ENCODE results near the gene FFAR2. TPM values are rescaled to one million over a fixed set of nuclear protein-coding genes. Genes with fewer than 3 reads are reported as not detected.

FFAR2 gene
- total and polyA plus RNA-seq, 3 donors from 2014 or later, result 0.20 TPM; not detected in 2

DNA sequence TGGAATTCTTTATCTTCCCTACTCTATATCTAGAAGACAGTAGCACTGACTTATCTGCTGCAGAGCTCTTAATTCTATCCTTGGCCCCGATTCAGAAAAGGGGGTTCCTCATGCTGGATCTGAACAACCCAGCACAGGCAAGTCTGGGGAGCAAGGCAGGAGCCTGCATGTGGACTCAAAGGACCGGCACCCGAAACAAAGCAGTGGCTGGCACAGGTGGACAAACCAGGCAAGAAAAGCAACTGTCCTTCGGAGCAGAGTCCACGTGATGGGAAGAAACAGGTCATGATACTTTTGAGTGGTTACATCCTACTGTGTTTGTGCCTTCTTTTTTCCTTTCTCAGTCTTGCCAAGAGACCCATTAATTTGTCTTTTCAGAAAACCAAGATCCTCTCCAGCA, 38.9 kb upstream of the FFAR2 start:
- no peaks in the 10 kb centered on the region for H3K27me3 ChIP-seq
- DNase-seq, result no peak
- H3K4me3 ChIP-seq, result no peak overlapping the region
- H3K9me3 ChIP-seq, result no peaks in the 10 kb centered on the region
- H3K36me3 ChIP-seq (ENCODE audit: low read depth, missing control alignments), result no peaks in the 10 kb centered on the region
- intact Hi-C loops (cut with DNase I; ENCODE audit: low total_unique reads), result no loop called here
- no peak overlapping the region for H3K27ac ChIP-seq
- TF ChIP-seq POLR2A (IDR thresholded peaks at IDR 0.05), result no peak
- TF ChIP-seq, protein P1, sequence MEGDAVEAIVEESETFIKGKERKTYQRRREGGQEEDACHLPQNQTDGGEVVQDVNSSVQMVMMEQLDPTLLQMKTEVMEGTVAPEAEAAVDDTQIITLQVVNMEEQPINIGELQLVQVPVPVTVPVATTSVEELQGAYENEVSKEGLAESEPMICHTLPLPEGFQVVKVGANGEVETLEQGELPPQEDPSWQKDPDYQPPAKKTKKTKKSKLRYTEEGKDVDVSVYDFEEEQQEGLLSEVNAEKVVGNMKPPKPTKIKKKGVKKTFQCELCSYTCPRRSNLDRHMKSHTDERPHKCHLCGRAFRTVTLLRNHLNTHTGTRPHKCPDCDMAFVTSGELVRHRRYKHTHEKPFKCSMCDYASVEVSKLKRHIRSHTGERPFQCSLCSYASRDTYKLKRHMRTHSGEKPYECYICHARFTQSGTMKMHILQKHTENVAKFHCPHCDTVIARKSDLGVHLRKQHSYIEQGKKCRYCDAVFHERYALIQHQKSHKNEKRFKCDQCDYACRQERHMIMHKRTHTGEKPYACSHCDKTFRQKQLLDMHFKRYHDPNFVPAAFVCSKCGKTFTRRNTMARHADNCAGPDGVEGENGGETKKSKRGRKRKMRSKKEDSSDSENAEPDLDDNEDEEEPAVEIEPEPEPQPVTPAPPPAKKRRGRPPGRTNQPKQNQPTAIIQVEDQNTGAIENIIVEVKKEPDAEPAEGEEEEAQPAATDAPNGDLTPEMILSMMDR (IDR thresholded peaks at IDR 0.05), result no peak
- no peaks in the 10 kb centered on the region for H3K4me1 ChIP-seq
- 79 to 82% methylated on average over 5 of the region's 5 CpGs for WGBS, 2 donors

DNA sequence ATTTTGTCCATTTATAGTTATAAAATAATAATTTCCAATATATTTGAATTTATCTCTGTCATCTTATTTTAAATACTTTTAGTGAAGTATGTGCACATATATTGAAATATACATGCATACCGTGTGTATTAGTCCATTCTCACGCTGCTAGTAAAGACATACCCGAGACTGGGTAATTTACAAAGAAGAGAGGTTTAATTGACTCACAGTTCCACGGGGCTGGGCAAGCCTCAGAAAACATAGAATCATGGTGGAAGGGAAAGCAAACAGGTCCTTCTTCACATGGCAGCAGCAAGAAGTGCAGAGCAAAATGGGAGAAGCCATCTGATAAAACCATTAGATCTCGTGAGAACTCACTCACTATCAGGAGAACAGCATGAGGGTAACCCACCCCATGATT, 37.6 kb upstream of the FFAR2 start:
- Histone ChIP-seq H3K9me3 (no peaks in the 10 kb centered on the region), H3K27me3 (no peaks in the 10 kb centered on the region), H3K27ac (no peak overlapping the region), H3K4me1 (no peaks in the 10 kb centered on the region), H3K36me3 (ENCODE audit: low read depth, missing control alignments) (no peaks in the 10 kb centered on the region), H3K4me3 (no peak overlapping the region)
- intact Hi-C loops (cut with DNase I; ENCODE audit: low total_unique reads), result no loop called here
- WGBS, 2 donors, result 83 to 90% methylated on average over 5 of the region's 5 CpGs
- TF ChIP-seq, protein P1 (IDR thresholded peaks at IDR 0.05), result no peak
- TF ChIP-seq POLR2A (IDR thresholded peaks at IDR 0.05), result no peak
- no peak for DNase-seq

DNA sequence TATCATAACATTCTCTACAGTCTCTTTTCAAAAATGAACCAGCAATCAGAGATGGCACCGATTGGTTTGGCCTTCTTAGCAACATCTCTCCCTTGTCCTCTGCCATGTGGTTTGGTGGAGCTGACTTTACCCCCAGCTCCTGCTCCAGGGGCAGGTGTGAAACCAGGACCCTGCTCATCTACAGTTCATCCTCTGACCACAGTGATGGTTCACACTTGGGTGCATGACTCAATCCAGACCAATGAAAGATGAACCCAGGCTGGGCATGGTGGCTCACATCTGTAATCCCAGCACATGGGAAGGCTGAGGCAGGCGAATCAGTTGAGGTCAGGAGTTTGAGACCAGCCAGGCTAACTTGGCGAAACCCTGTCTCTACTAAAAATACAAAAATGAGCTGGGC, 33.6 kb upstream of the FFAR2 start:
- TF ChIP-seq, protein P1 (IDR thresholded peaks at IDR 0.05), result no peak
- TF ChIP-seq POLR2A (IDR thresholded peaks at IDR 0.05), result no peak
- DNase-seq, result no peak
- Histone ChIP-seq H3K4me3 (no peak overlapping the region), H3K27ac (no peak overlapping the region), H3K4me1 (no peaks in the 10 kb centered on the region), H3K9me3 (no peaks in the 10 kb centered on the region), H3K27me3 (no peaks in the 10 kb centered on the region), H3K36me3 (ENCODE audit: low read depth, missing control alignments) (no peaks in the 10 kb centered on the region)
- intact Hi-C loops (cut with DNase I; ENCODE audit: low total_unique reads), result no loop called here
- 93 to 94% methylated on average over 3 of the region's 3 CpGs for WGBS, 2 donors

DNA sequence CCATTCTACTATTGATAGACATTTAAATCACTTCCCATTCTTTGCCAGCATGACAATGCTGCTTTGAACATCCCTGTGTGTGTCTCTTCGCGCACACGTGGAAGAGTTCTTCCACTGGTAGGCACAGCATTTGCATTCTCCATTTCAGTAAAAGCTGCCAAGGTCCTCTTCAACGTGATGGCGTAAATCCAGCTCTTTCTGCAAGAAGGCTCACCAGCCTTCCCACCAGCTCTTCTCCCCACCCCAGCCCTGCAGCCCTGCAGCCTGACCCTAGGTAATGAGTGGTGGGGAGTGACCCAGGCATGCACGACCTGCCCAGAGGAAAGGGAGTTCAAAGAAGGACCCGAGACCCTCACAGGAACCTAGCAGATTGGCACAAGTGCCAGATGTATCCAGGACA, 31.7 kb upstream of the FFAR2 start:
- 73 to 81% methylated on average over 7 of the region's 7 CpGs for WGBS, 2 donors
- Histone ChIP-seq H3K27ac (no peak overlapping the region), H3K36me3 (ENCODE audit: low read depth, missing control alignments) (no peaks in the 10 kb centered on the region), H3K4me3 (no peak overlapping the region), H3K4me1 (no peaks in the 10 kb centered on the region), H3K27me3 (no peaks in the 10 kb centered on the region), H3K9me3 (no peaks in the 10 kb centered on the region)
- DNase-seq, result no peak
- TF ChIP-seq, protein P1 (IDR thresholded peaks at IDR 0.05), result no peak
- no peak for TF ChIP-seq POLR2A (IDR thresholded peaks at IDR 0.05)
- intact Hi-C loops (cut with DNase I; ENCODE audit: low total_unique reads), result no loop called here

DNA sequence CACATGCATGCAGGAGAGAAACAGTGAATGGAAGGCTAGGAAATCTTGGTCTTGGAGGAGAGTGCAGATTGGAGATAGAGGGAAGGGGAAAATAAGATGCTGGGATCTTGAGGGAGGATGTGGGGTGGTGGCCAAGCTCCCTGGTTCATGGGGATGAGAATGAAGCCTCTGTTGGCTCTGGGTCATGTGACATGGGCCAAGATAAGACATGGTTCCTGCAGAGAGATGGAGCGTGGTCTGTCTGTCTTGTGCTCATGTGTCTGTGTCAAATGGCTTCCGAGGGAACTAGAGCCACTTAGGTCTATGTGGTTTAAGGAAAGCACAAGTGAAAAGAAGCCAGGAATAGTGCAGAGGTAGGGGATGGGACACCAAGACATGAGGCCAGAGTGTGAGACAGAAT, 30.8 kb upstream of the FFAR2 start:
- H3K36me3 ChIP-seq (ENCODE audit: low read depth, missing control alignments), result no peaks in the 10 kb centered on the region
- no peak overlapping the region for H3K27ac ChIP-seq
- intact Hi-C loops (cut with DNase I; ENCODE audit: low total_unique reads), result no loop called here
- DNase-seq, result no peak
- no peak for TF ChIP-seq POLR2A (IDR thresholded peaks at IDR 0.05)
- TF ChIP-seq, protein P1 (IDR thresholded peaks at IDR 0.05), result no peak
- no peaks in the 10 kb centered on the region for H3K27me3 ChIP-seq
- 80 to 91% methylated on average over 2 of the region's 2 CpGs for WGBS, 2 donors
- no peak overlapping the region for H3K4me3 ChIP-seq
- H3K4me1 ChIP-seq, result no peaks in the 10 kb centered on the region
- no peaks in the 10 kb centered on the region for H3K9me3 ChIP-seq
